SU-DHL-6 (cell line): ENCODE results near the gene ZNF653.

ENCODE experiments used
- H2AFZ ChIP-seq: fragments of 200-600 bp; sonication (generic); 2 replicates; pipeline ENCODE4 v1.6.1; 2014; ENCODE audit warnings: low read depth, mild to moderate bottlenecking, moderate library complexity, mixed read lengths, antibody characterized with exemption, low read length; ENCODE audit not compliant: severe bottlenecking
- H3F3A ChIP-seq: fragments of 200-600 bp; shearing (Covaris generic); 2 replicates; pipeline ENCODE4 v1.6.0; 2016; ENCODE audit warnings: antibody characterized with exemption, mild to moderate bottlenecking; ENCODE audit not compliant: insufficient read depth
- H3K27ac ChIP-seq: fragments of 200-600 bp; sonication (generic); 2 replicates; pipeline ENCODE4 v1.5.1; 2016; ENCODE audit warnings: low read depth, mild to moderate bottlenecking, low read length, moderate library complexity, mixed read lengths
- H3K27me3 ChIP-seq: fragments of 200-600 bp; sonication (generic), shearing (Covaris generic); 2 replicates; pipeline ENCODE4 v1.6.0; 2014; ENCODE audit warnings: mild to moderate bottlenecking, low read length
- H3K36me3 ChIP-seq: fragments of 200-600 bp; sonication (generic); 2 replicates; pipeline ENCODE4 v1.6.1; 2014; ENCODE audit warnings: mild to moderate bottlenecking, low read length, mixed read lengths
- H3K4me2 ChIP-seq: fragments of 300-600, 200-600 bp; shearing (Covaris generic), sonication (generic); 2 replicates; pipeline ENCODE4 v1.6.0; 2014; ENCODE audit warnings: low read length, low read depth, mild to moderate bottlenecking; ENCODE audit not compliant: poor library complexity, severe bottlenecking
- H3K4me3 ChIP-seq: fragments of 200-600 bp; sonication (generic); 2 replicates; pipeline ENCODE4 v1.5.1; 2014; ENCODE audit warnings: antibody characterized with exemption, low read length, mild to moderate bottlenecking, mixed read lengths; ENCODE audit not compliant: insufficient read depth, poor library complexity, severe bottlenecking
- H3K79me2 ChIP-seq: fragments of 200-600 bp; sonication (generic); 2 replicates; pipeline ENCODE4 v1.6.1; 2014; ENCODE audit warnings: mild to moderate bottlenecking, low read length, moderate library complexity; ENCODE audit not compliant: insufficient read depth
- H3K9ac ChIP-seq: fragments of 200-600 bp; sonication (generic); 2 replicates; pipeline ENCODE4 v1.7.0; 2014; ENCODE audit warnings: mild to moderate bottlenecking, low read length
- H3K9me2 ChIP-seq: fragments of 200-600 bp; sonication (generic); replicated peaks from 2 replicates; pipeline ENCODE4 v1.6.1; 2014; ENCODE audit warnings: low read length; ENCODE audit not compliant: insufficient read depth
- H3K9me3 ChIP-seq: fragments of 200-600 bp; sonication (generic); 2 replicates; pipeline ENCODE4 v1.6.1; 2014; ENCODE audit warnings: low read length, mixed read lengths; ENCODE audit not compliant: insufficient read depth
- H4K20me1 ChIP-seq: fragments of 200-600 bp; sonication (generic); 2 replicates; pipeline ENCODE4 v1.6.1; 2014; ENCODE audit warnings: low read depth, mild to moderate bottlenecking, antibody characterized with exemption, low read length, moderate library complexity, mixed read lengths
- CTCF ChIP-seq: fragments of 200-600 bp; sonication (generic); IDR thresholded peaks from one replicate; pipeline ENCODE4 v1.5.1; 2017; ENCODE audit warnings: antibody characterized with exemption, mild to moderate bottlenecking, low read length, moderate library complexity; ENCODE audit not compliant: insufficient read depth, poor library complexity, severe bottlenecking
- EZH2phosphoT487 ChIP-seq: fragments of 200-600 bp; sonication (generic), shearing (Covaris generic); conservative IDR thresholded peaks from 2 replicates; pipeline ENCODE4 v1.6.1; 2018; ENCODE audit warnings: mild to moderate bottlenecking, antibody characterized with exemption, low read length, moderate library complexity, mixed read lengths

The ZNF653 gene

GRCh38 chr19:11496391-11497163 is 9.1 kb downstream of the ZNF653 start:
- Histone ChIP-seq H3K27me3 (no peaks in the 10 kb centered on the region), H3K79me2 (no peaks in the 10 kb centered on the region), H3K9ac (no peak overlapping the region), H3F3A (no peaks in the 10 kb centered on the region), H3K4me2 (no peak overlapping the region), H3K9me3 (no peaks in the 10 kb centered on the region), H3K27ac (no peak overlapping the region), H4K20me1 (no peaks in the 10 kb centered on the region), H3K9me2 (no peaks in the 10 kb centered on the region), H3K36me3 (no peaks in the 10 kb centered on the region), H2AFZ (no peak overlapping the region), H3K4me3 (no peak overlapping the region)
- TF ChIP-seq CTCF (peak; percentile 86), EZH2phosphoT487 (no peak)

- H3K9ac ChIP-seq, result no peak overlapping the region
- H3K9me3 ChIP-seq, result no peaks in the 10 kb centered on the region
- H3K36me3 ChIP-seq, result no peaks in the 10 kb centered on the region
- H3K4me2 ChIP-seq, result no peak overlapping the region
- no peak overlapping the region for H3K27ac ChIP-seq
- H3K4me3 ChIP-seq, result no peak overlapping the region
- H3K27me3 ChIP-seq, result no peaks in the 10 kb centered on the region
- TF ChIP-seq CTCF, result no peak
- no peaks in the 10 kb centered on the region for H3K79me2 ChIP-seq
- no peaks in the 10 kb centered on the region for H4K20me1 ChIP-seq
- H3K9me2 ChIP-seq, result no peaks in the 10 kb centered on the region
- no peak overlapping the region for H2AFZ ChIP-seq
- no peaks in the 10 kb centered on the region for H3F3A ChIP-seq
Observed at GRCh38 chr19:11495885-11496284, 9.8 kb downstream of the ZNF653 start.

GRCh38 chr19:11495481-11495880 is 10.2 kb downstream of the ZNF653 start:
- H3K9me3 ChIP-seq, result no peaks in the 10 kb centered on the region
- no peak overlapping the region for H3K9ac ChIP-seq
- no peak overlapping the region for H2AFZ ChIP-seq
- H3K4me2 ChIP-seq, result no peak overlapping the region
- TF ChIP-seq EZH2phosphoT487, result no peak
- TF ChIP-seq CTCF, result no peak
- no peaks in the 10 kb centered on the region for H3F3A ChIP-seq
- no peaks in the 10 kb centered on the region for H3K36me3 ChIP-seq
- no peak overlapping the region for H3K4me3 ChIP-seq
- no peak overlapping the region for H3K27ac ChIP-seq
- no peaks in the 10 kb centered on the region for H4K20me1 ChIP-seq
- H3K79me2 ChIP-seq, result no peaks in the 10 kb centered on the region
- H3K27me3 ChIP-seq, result no peaks in the 10 kb centered on the region
- H3K9me2 ChIP-seq, result no peaks in the 10 kb centered on the region
